ENCODE measurements around the gene DLAT. TPM values are rescaled to one million over a fixed set of nuclear protein-coding genes. Genes with fewer than 3 reads are reported as not detected.
"Not testable (repeated sequence)": the region's sequence is repeated elsewhere in the genome, so short reads cannot be mapped to it uniquely, and the experiment has no call there.

The DLAT gene
- 28.1 and 35.0 TPM in 2 replicates for total RNA-seq (2014; rRNA removed; shearing (Covaris generic); ENCODE audit: low replicate concordance)

DNA sequence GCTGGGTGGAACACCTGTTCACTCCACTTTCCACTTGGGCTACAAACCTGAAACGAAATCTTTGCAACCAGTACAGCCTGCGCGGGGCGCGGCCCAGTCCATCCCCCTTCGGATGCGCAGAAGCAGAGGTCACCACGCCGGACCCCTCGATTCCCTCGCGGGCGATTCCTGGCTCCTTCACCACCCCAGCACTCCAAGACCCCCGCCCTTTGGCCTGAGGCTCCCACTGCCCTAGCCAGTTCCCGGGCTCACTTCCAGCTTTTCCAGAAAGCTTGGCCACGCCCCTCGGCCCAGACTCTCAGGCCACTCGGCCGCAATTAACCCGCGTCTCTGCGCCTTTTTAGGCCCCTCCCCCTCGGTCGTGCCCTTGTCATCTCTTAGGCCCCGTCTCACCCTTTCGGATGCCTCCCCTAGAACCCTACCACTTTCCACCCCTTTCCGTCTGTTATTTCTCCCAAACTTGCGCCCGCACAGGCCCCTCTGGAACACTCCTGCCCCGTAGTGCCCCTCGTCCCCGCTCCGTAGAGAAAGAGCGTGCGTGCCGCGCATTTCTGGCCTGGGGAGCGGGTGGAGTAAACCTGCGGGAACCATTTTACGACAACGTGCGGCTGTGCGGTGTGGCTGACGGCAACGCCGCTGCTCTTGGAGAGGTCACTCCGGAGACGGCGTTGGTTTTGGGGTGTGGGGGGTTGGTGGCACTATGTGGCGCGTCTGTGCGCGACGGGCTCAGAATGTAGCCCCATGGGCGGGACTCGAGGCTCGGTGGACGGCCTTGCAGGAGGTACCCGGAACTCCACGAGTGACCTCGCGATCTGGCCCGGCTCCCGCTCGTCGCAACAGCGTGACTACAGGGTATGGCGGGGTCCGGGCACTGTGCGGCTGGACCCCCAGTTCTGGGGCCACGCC, at the start of gene DLAT:
TSS of gene DLAT (plus strand) at position 636 of the 906 bp plus-strand sequence. CDS start at position 701, 65 bp downstream.
- in situ Hi-C loops (cut with HindIII; ENCODE audit: low pct_unique_long_range_greater_than_20kb, low sequenced_read_pairs), result no loop called here
- DNase-seq (ENCODE audit: low read depth), result peak; percentile 84

DNA sequence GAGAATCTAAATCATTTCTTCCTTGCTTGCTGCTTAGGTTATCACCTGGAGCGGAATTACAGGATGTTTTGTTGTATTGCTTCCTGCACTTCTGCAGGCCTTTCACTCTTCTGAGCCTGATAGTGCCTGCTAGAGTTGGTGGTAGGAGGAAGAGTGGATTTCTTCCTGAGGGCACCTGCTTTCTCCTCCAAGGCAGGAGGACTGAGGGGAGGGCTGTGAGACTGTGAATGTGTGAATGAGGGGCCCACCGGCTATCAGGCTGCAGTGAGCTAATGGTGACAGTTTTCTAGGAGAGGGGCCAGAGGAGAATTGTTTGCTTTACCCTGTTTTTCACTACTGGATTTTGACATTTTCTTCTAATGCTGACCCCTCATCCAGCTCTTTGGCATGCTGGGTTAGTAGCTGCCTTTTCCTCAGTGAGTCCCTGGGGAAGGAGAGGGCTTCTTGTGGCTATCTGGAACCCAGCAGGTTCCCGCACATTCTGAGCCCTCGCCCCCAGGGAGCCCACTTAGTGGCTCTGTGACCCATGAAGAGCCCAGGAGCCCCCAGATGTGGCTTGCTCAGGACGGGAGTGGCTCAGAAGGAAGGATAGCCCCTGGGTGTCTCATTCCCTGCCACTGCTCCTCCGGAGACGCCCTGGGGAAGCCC, 49.0 kb upstream of the DLAT start:
- DNase-seq (ENCODE audit: low read depth), result no peak
- in situ Hi-C loops (cut with HindIII; ENCODE audit: low pct_unique_long_range_greater_than_20kb, low sequenced_read_pairs), result no loop called here

DNA sequence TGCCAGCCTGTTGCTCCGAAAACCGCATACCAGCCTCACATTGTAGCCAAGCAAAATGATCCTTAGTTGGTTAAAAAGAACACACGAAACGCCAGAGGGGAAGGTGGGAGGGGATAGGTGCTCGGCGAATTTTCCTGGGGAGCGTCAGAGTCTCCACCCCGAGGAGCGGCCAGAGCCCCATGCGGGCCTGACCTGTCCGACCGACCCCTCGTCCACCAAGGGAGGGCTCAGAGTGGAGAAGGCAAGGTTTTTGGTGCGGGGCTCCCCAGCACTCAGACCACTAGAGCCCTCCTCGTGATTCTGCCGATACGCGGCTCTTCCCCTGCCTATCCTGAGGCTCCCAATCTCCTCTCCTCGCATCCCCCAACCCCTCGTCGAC, 48.5 kb upstream of the DLAT start:
- in situ Hi-C loops (cut with HindIII; ENCODE audit: low pct_unique_long_range_greater_than_20kb, low sequenced_read_pairs), result no loop called here
- no peak for DNase-seq (ENCODE audit: low read depth)

DNA sequence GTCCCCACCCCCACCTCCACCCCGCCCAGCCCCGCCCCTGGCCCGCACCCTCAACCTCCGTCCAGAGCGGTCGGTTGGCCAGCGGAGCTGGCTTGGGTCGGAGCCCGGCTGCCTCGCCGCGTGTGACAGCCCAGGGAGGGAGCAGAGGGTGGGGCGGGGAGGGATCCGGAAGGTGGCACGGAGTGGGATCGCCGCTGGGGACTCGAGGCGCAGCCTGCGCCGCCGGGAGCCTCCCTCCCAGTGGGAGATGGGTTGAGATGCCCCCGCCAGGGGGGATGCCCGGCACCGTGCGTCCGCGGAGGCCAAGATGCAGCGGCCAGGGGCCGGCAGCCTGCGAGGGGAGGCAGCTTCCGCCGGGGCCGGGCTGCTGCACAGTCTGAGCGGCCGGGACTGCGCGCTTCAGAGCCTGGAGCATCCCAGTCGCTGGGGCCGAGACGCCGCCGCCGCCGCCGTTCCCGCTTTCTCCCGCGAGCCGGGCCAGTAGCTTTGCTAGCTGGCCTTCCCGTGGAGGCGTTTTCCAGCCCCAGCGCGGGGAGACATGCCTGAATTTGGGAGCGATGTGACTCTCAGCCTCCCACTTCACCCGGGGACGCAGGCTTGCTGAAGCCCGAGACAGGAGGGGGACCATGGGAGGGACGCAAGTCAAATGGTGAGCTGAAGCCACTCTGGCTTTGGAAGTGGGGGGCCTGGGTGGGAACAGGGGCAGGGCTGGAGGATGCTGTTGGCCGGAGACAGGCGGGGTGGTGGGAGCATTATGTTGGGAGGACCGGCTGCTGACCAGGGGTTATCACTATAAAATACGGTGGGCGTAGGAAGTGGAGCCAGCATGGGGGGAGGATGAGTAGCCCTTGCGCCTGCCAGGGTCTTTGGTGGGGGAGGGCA, 47.8 kb upstream of the DLAT start:
- in situ Hi-C loops (cut with HindIII; ENCODE audit: low pct_unique_long_range_greater_than_20kb, low sequenced_read_pairs), result no loop called here
- no peak for DNase-seq (ENCODE audit: low read depth)

- in situ Hi-C loops (cut with HindIII; ENCODE audit: low pct_unique_long_range_greater_than_20kb, low sequenced_read_pairs), result no loop called here
- peak; percentile 17 for DNase-seq (ENCODE audit: low read depth)
These were observed 47.0 kb upstream of the DLAT start for GRCh38 chr11:111978028-111978771.

GRCh38 chr11:111980062-111980461, 45.1 kb upstream of the DLAT start:
- DNase-seq (ENCODE audit: low read depth), result no peak
- in situ Hi-C loops (cut with HindIII; ENCODE audit: low pct_unique_long_range_greater_than_20kb, low sequenced_read_pairs), result no loop called here

DNA sequence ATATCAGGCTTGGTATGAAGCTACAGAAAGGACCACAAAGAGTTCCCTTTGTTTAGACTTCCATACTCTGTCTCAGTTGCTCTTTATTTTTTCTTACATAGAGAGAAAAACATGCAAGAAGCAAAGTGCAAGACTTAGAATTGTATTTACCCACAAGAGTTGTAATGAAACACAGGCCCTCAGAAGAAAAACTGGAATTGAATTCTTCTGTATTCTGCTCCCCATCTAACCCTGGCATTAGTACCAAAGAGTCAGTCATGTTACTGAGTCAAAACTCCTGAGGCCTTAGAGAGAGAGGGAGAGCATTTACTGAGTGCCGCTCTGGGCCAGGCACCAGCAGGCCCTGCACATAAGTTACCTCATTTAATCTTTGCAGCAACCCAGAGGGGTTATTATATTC, 43.9 kb upstream of the DLAT start:
- in situ Hi-C loops (cut with HindIII; ENCODE audit: low pct_unique_long_range_greater_than_20kb, low sequenced_read_pairs), result no loop called here
- no peak for DNase-seq (ENCODE audit: low read depth)

GRCh38 chr11:111982019-111982464, 43.2 kb upstream of the DLAT start:
- in situ Hi-C loops (cut with HindIII; ENCODE audit: low pct_unique_long_range_greater_than_20kb, low sequenced_read_pairs), result no loop called here
- peak; percentile 16 for DNase-seq (ENCODE audit: low read depth)

DNA sequence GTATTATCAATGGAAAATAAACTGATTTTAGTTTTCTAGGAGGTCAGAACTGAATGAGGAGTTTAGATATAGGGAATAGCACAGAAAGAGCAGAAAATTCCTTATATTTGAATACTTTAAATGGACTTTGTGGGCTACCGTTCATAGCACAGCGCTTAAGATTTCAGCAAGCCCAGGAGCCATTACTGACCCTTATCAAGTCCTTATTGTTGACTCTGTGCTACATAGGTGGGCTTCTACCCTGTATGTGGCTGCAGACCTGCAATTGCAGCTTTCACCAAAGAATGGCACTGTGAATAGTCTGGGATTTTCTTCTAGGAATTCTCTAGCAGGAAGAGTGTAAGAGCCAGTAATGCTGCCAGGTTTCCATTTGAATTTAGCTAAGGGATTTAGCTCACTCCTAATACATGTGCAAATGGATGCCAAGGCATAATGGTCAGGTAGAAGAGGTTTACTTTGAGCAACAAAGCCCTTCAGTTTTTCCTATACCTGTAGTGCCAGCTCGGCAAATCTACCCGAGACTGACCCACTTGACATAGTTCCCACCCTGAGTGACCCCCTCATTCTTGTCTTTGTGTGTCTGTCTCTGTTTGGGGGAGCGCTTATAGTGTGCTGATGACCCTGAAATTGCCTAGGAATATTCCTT, 42.5 kb upstream of the DLAT start:
- in situ Hi-C loops (cut with HindIII; ENCODE audit: low pct_unique_long_range_greater_than_20kb, low sequenced_read_pairs), result no loop called here
- no peak for DNase-seq (ENCODE audit: low read depth)

GRCh38 chr11:111983187-111983986, 41.8 kb upstream of the DLAT start:
- in situ Hi-C loops (cut with HindIII; ENCODE audit: low pct_unique_long_range_greater_than_20kb, low sequenced_read_pairs), result no loop called here

DNA sequence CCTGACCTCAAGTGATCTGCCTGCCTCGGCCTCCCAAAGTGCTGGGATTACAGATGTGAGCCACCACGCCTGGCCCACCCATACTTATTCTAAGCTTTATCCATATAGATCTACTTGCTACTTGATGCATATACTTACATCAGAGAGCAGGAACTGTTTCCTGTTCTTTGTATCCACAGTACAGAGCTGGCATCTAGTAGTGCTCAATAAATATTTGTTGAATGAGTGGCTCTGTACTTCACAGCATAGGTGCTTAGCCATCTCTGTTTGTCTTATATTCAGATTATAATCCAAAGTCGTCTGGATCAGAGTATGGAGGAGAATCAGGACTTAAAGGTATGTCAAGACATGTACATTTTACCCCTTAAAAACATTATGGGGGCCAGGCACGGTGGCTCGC, 38.6 kb upstream of the DLAT start:
- DNase-seq (ENCODE audit: low read depth), result no peak
- in situ Hi-C loops (cut with HindIII; ENCODE audit: low pct_unique_long_range_greater_than_20kb, low sequenced_read_pairs), result no loop called here

More at GRCh38 chr11:111983187-111983986, 41.8 kb upstream of the DLAT start:
- peak; percentile 75 for DNase-seq (ENCODE audit: low read depth)

GRCh38 chr11:111990381-111990780, 34.8 kb upstream of the DLAT start:
- no peak for DNase-seq (ENCODE audit: low read depth)
- in situ Hi-C loops (cut with HindIII; ENCODE audit: low pct_unique_long_range_greater_than_20kb, low sequenced_read_pairs), result no loop called here

GRCh38 chr11:111992206-111992855, 32.9 kb upstream of the DLAT start:
- DNase-seq (ENCODE audit: low read depth), result no peak
- in situ Hi-C loops (cut with HindIII; ENCODE audit: low pct_unique_long_range_greater_than_20kb, low sequenced_read_pairs), result no loop called here

- DNase-seq (ENCODE audit: low read depth), result no peak
- in situ Hi-C loops (cut with HindIII; ENCODE audit: low pct_unique_long_range_greater_than_20kb, low sequenced_read_pairs), result no loop called here
These were observed 29.1 kb upstream of the DLAT start for GRCh38 chr11:111996129-111996528.

- DNase-seq (ENCODE audit: low read depth); in situ Hi-C loops (cut with HindIII; ENCODE audit: low pct_unique_long_range_greater_than_20kb, low sequenced_read_pairs): not testable (repeated sequence)
These were observed 28.5 kb upstream of the DLAT start for GRCh38 chr11:111996669-111997068.

- in situ Hi-C loops (cut with HindIII; ENCODE audit: low pct_unique_long_range_greater_than_20kb, low sequenced_read_pairs), result no loop called here
- DNase-seq (ENCODE audit: low read depth), result no peak
These were observed 26.1 kb upstream of the DLAT start for GRCh38 chr11:111999111-111999510.
